ENCODE data around the gene ST8SIA5. TPM values are rescaled to one million over a fixed set of nuclear protein-coding genes. Genes with fewer than 3 reads are reported as not detected.

Gene ST8SIA5
- total and polyA plus RNA-seq, 2 experiments from 2014 or later = 3.3 to 4.8 TPM

DNA sequence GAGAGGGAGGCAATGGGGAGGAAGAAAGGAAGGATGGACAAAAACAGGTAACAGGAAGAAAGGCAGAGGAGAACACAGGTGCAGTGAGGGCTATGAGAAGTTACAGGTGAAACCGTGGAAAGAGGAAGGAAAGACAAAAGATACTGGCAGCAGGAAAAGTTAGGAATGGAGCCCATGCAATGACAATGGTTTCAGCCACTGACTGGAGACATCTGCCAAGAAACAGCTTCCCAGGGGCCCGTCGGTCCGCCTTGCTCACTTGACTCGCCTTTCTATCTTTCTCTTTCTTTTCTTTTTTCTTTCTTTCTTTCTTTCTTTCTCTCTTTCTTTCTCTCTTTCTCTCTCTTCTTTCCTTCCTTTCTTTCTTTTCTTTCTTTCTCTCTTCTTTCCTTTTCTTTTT lies 37.5 kb downstream of the ST8SIA5 start:
- Histone ChIP-seq H3K4me2 (no peak overlapping the region), H2AFZ (no peak overlapping the region), H3K36me3 (ENCODE audit: insufficient read depth) (no peaks in the 10 kb centered on the region), H3K9me2 (ENCODE audit: insufficient read depth) (no peaks in the 10 kb centered on the region), H3K27me3 (ENCODE audit: insufficient read depth) (no peaks in the 10 kb centered on the region), H4K20me1 (replicated peaks; ENCODE audit: insufficient read depth) (no peaks in the 10 kb centered on the region; the same call in 1 of the 2 replicates), H3K4me1 (ENCODE audit: insufficient read depth) (no peaks in the 10 kb centered on the region; the same call in 1 of the 2 replicates), H3K4me3 (no peak overlapping the region), H3K79me2 (replicated peaks; ENCODE audit: insufficient read depth) (no peaks in the 10 kb centered on the region), H3K27ac (ENCODE audit: low read depth) (no peak overlapping the region), H3F3A (replicated peaks; ENCODE audit: low read depth) (no peaks in the 10 kb centered on the region)
- Mint-ChIP-seq H3K4me1 (peaks cover 16% of the 10 kb centered on the region), H3K27me3 (ENCODE audit: insufficient read depth, low read depth, poor library complexity) (peaks cover 8% of the 10 kb centered on the region), H3K4me3 (no peak overlapping the region), H3K27ac (no peak overlapping the region), H3K36me3 (ENCODE audit: low read depth) (no peaks in the 10 kb centered on the region), H3K9me3 (no peaks in the 10 kb centered on the region)
- TF ChIP-seq, protein P1, sequence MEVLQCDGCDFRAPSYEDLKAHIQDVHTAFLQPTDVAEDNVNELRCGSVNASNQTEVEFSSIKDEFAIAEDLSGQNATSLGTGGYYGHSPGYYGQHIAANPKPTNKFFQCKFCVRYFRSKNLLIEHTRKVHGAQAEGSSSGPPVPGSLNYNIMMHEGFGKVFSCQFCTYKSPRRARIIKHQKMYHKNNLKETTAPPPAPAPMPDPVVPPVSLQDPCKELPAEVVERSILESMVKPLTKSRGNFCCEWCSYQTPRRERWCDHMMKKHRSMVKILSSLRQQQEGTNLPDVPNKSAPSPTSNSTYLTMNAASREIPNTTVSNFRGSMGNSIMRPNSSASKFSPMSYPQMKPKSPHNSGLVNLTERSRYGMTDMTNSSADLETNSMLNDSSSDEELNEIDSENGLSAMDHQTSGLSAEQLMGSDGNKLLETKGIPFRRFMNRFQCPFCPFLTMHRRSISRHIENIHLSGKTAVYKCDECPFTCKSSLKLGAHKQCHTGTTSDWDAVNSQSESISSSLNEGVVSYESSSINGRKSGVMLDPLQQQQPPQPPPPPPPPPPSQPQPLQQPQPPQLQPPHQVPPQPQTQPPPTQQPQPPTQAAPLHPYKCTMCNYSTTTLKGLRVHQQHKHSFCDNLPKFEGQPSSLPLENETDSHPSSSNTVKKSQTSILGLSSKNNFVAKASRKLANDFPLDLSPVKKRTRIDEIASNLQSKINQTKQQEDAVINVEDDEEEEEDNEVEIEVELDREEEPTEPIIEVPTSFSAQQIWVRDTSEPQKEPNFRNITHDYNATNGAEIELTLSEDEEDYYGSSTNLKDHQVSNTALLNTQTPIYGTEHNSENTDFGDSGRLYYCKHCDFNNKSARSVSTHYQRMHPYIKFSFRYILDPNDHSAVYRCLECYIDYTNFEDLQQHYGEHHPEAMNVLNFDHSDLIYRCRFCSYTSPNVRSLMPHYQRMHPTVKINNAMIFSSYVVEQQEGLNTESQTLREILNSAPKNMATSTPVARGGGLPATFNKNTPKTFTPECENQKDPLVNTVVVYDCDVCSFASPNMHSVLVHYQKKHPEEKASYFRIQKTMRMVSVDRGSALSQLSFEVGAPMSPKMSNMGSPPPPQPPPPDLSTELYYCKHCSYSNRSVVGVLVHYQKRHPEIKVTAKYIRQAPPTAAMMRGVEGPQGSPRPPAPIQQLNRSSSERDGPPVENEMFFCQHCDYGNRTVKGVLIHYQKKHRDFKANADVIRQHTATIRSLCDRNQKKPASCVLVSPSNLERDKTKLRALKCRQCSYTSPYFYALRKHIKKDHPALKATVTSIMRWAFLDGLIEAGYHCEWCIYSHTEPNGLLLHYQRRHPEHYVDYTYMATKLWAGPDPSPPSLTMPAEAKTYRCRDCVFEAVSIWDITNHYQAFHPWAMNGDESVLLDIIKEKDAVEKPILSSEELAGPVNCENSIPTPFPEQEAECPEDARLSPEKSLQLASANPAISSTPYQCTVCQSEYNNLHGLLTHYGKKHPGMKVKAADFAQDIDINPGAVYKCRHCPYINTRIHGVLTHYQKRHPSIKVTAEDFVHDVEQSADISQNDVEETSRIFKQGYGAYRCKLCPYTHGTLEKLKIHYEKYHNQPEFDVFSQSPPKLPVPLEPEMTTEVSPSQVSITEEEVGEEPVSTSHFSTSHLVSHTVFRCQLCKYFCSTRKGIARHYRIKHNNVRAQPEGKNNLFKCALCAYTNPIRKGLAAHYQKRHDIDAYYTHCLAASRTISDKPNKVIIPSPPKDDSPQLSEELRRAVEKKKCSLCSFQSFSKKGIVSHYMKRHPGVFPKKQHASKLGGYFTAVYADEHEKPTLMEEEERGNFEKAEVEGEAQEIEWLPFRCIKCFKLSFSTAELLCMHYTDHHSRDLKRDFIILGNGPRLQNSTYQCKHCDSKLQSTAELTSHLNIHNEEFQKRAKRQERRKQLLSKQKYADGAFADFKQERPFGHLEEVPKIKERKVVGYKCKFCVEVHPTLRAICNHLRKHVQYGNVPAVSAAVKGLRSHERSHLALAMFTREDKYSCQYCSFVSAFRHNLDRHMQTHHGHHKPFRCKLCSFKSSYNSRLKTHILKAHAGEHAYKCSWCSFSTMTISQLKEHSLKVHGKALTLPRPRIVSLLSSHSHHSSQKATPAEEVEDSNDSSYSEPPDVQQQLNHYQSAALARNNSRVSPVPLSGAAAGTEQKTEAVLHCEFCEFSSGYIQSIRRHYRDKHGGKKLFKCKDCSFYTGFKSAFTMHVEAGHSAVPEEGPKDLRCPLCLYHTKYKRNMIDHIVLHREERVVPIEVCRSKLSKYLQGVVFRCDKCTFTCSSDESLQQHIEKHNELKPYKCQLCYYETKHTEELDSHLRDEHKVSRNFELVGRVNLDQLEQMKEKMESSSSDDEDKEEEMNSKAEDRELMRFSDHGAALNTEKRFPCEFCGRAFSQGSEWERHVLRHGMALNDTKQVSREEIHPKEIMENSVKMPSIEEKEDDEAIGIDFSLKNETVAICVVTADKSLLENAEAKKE (CRISPR knock-in tag; IDR thresholded peaks at IDR 0.05) = no peak
- TF ChIP-seq NANOG (IDR thresholded peaks at IDR 0.05; ENCODE audit: borderline replicate concordance) = no peak
- TF ChIP-seq STAT1 (IDR thresholded peaks at IDR 0.05; ENCODE audit: unreplicated experiment) = no peak
- TF ChIP-seq, protein P2, sequence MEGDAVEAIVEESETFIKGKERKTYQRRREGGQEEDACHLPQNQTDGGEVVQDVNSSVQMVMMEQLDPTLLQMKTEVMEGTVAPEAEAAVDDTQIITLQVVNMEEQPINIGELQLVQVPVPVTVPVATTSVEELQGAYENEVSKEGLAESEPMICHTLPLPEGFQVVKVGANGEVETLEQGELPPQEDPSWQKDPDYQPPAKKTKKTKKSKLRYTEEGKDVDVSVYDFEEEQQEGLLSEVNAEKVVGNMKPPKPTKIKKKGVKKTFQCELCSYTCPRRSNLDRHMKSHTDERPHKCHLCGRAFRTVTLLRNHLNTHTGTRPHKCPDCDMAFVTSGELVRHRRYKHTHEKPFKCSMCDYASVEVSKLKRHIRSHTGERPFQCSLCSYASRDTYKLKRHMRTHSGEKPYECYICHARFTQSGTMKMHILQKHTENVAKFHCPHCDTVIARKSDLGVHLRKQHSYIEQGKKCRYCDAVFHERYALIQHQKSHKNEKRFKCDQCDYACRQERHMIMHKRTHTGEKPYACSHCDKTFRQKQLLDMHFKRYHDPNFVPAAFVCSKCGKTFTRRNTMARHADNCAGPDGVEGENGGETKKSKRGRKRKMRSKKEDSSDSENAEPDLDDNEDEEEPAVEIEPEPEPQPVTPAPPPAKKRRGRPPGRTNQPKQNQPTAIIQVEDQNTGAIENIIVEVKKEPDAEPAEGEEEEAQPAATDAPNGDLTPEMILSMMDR (conservative IDR thresholded peaks at IDR 0.05; ENCODE audit: low read depth in 2 of 2) = no peak
- no peak for TF ChIP-seq ZNF114 (CRISPR knock-in tag; IDR thresholded peaks at IDR 0.05)
- TF ChIP-seq, protein P3, sequence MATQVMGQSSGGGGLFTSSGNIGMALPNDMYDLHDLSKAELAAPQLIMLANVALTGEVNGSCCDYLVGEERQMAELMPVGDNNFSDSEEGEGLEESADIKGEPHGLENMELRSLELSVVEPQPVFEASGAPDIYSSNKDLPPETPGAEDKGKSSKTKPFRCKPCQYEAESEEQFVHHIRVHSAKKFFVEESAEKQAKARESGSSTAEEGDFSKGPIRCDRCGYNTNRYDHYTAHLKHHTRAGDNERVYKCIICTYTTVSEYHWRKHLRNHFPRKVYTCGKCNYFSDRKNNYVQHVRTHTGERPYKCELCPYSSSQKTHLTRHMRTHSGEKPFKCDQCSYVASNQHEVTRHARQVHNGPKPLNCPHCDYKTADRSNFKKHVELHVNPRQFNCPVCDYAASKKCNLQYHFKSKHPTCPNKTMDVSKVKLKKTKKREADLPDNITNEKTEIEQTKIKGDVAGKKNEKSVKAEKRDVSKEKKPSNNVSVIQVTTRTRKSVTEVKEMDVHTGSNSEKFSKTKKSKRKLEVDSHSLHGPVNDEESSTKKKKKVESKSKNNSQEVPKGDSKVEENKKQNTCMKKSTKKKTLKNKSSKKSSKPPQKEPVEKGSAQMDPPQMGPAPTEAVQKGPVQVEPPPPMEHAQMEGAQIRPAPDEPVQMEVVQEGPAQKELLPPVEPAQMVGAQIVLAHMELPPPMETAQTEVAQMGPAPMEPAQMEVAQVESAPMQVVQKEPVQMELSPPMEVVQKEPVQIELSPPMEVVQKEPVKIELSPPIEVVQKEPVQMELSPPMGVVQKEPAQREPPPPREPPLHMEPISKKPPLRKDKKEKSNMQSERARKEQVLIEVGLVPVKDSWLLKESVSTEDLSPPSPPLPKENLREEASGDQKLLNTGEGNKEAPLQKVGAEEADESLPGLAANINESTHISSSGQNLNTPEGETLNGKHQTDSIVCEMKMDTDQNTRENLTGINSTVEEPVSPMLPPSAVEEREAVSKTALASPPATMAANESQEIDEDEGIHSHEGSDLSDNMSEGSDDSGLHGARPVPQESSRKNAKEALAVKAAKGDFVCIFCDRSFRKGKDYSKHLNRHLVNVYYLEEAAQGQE (IDR thresholded peaks at IDR 0.05; ENCODE audit: unreplicated experiment) = no peak
- TF ChIP-seq EZH2 (IDR thresholded peaks at IDR 0.05; ENCODE audit: low read depth, unreplicated experiment) = no peak
- TF ChIP-seq JUNB (IDR thresholded peaks at IDR 0.05; ENCODE audit: unreplicated experiment) = no peak
- no peak for TF ChIP-seq CREB1 (CRISPR knock-in tag; IDR thresholded peaks at IDR 0.05; ENCODE audit: low read depth)
- TF ChIP-seq ZNF331 (CRISPR knock-in tag; IDR thresholded peaks at IDR 0.05; ENCODE audit: low read depth) = no peak
- DNase-seq (ENCODE audit: low spot score) (no peak), ATAC-seq (no peak)
